HG03439 (cell line): ENCODE measurements around the gene MRPL16.
"Not testable (repeated sequence)": the region's sequence is repeated elsewhere in the genome, so short reads cannot be mapped to it uniquely, and the experiment has no call there.

Experiments
- ATAC-seq: cut with Tn5 transposase; IDR thresholded peaks from one replicate; pipeline ENCODE4 v1.9.1; 2021; ENCODE audit warnings: mild to moderate bottlenecking, moderate library complexity; ENCODE audit not compliant: unreplicated experiment

MRPL16 gene

GRCh38 chr11:59810189-59810910 lies at the start of gene MRPL16:
Gene MRPL16 (minus strand): TSS chr11:59810778. CDS start chr11:59810658, 120 bp downstream.
- ATAC-seq = peak; percentile 99

DNA sequence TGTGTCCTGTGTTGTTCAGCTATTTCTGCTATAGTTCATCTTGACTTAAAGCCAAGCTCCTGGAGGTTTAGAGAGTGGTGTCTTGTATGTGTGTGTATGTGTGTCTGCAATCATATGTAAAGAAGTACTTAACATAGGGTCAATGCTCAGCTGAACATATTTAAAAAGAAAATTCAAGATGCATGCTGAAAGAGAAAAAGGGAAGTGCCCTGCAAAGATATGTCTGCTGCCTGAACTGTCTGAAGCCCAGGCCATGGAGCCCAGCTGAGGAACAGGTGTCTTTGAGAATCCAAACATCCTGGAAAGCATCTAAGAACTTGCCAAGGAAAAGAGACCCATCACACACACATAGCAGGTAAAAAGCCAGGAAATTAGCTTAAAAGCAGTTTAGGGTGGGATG lies 49.1 kb upstream of the MRPL16 start:
- no peak for ATAC-seq

DNA sequence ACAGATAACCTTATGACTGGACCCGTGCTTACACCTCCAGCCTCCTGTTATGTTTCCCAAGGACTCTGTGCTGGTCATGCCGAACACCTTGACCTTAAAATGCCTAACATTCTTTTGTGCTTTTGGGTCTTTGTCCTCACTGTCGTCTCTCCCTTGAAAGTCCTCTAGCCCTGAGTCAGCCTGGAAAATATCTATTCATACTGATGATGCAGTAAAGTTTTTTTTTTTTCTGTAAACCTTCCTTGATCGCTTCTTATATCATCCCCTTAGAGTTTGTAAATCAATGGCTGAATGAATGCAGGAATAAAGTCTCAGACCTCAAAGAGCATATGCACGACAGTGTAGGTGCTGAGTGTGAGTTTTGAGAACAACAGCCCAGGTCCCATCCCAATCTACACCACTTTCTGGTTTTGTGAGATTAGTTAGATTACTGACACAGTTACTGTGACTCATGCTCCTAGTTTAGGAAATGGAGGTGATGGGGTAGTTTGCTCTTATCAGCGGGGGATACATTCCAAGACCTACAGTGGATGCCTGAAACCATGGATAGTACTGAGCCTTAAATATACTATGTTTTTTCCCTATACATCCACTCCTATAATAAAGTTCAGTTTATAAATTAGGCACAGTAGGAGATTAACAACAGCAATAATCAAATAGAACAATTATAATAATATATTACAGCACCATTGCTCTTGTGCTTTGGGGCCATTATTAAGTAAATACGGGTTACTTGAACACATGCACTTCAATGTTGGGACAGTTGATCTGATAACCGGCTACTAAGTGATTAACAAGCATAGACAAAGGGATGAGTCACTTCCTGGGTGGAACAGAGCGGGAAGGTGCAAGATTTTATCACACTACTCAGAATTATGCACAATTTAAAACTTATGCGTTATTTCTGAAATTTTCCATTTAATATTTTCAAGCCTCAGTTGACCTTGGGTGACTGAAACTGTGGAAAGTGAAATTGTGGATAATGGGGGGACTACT lies 47.2 kb upstream of the MRPL16 start:
- ATAC-seq = no peak

GRCh38 chr11:59854871-59855270 lies 44.3 kb upstream of the MRPL16 start:
- ATAC-seq = no peak

- not testable (repeated sequence) for ATAC-seq
Measured at GRCh38 chr11:59851416-59851815, 40.8 kb upstream of the MRPL16 start.

DNA sequence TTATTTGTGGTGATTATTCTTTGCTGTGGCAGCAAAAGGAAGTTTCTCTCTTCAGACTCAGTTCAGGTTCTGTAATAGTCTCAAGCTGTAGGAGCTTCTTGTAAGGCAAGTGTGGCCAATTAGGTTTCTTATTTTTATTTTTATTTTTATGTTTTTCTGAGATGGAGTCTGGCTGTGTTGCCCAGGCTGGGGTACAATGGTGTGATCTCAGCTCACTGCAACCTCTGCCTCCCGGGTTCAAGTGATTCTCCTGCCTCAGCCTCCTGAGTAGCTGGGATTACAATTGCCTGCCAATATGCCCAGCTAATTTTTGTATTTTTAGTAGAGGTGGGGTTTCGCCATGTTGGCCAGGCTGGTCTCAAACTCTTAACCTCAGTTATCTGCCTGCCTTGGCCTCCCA lies 39.0 kb upstream of the MRPL16 start:
- not testable (repeated sequence) for ATAC-seq

- ATAC-seq = no peak
Measured at GRCh38 chr11:59849129-59849528, 38.6 kb upstream of the MRPL16 start.

- ATAC-seq = not testable (repeated sequence)
Measured at GRCh38 chr11:59848439-59848838, 37.9 kb upstream of the MRPL16 start.

- ATAC-seq = no peak
Measured at GRCh38 chr11:59847626-59848025, 37.0 kb upstream of the MRPL16 start.

GRCh38 chr11:59846556-59846955 lies 36.0 kb upstream of the MRPL16 start:
- ATAC-seq = no peak

DNA sequence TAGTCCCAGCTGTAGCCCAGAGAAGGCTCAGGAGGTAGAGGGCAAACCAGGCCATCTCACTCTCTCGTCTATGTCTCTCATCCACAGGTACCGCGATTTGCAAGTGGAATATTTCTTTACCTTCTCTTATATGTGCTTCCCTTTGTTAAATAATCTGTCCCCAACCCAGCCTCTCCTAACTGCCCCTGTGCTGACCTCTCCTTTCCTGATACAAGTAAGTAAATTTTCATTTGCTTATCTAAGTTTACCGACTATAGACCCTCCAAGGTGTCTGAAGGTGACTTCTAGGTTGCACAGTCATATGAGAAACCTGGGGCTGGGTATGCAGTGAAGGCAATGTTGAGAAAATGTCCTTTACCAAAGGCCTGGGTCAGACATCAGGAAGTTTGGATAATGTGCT lies 34.8 kb upstream of the MRPL16 start, which contains the start of gene CBLIF:
CBLIF (minus strand) TSS at position 101 of the 400 bp plus-strand sequence; CDS start at position 55, 46 bp downstream.
- no peak for ATAC-seq

- ATAC-seq = no peak
Measured at GRCh38 chr11:59842316-59842715, 31.7 kb upstream of the MRPL16 start.

DNA sequence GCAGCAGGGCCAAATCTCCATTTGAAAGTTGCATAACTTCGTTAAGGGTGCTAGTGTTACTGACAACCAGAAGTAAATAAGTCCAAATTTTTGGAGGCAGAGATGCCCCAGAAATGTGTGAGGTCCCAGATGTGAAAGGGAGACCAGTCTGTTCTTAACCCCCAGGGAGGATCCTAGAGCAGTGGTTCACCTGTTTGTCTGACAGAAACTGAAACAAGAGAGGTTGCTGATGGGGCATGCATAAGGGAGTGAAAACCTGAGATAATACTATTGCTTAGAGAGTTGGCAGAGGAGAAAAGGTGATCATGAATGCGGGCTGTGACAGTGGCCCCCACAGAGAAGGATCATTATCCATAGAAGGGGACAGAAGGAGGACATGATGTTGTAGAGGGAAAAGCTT lies 30.9 kb upstream of the MRPL16 start:
- no peak for ATAC-seq

DNA sequence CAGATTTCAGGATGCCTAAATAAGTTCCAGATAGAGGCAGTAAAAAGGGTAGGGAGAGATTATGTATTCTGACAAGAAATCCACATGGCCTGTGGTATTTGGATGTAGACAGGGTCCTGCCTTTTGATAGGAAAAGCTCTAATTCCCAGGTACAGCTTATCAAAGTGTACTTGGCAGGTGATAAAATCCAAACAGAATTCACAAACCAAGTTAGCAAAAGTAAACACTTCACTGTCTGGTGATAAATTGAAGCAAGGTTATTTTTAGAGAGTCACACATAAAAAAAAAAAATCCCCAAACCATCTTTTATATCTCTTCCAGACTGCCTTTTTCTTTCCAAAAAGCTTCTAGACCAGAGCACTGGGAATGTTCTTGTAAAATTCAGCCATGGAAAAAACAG lies 29.0 kb upstream of the MRPL16 start:
- no peak for ATAC-seq

GRCh38 chr11:59833602-59834001 lies 23.0 kb upstream of the MRPL16 start:
- no peak for ATAC-seq

- ATAC-seq = no peak
Measured at GRCh38 chr11:59829358-59829757, 18.8 kb upstream of the MRPL16 start.

GRCh38 chr11:59822989-59823566 lies 12.5 kb upstream of the MRPL16 start:
- ATAC-seq = peak; percentile 88

- no peak for ATAC-seq
Measured at GRCh38 chr11:59818572-59818971, 8.0 kb upstream of the MRPL16 start.

GRCh38 chr11:59816434-59816833 lies 5.9 kb upstream of the MRPL16 start:
- ATAC-seq = not testable (repeated sequence)

- ATAC-seq = no peak
Measured at GRCh38 chr11:59815754-59816153, 5.2 kb upstream of the MRPL16 start.

GRCh38 chr11:59814021-59814420 lies 3.4 kb upstream of the MRPL16 start:
- no peak for ATAC-seq
